ENCODE results near the gene TLX1.

TLX1 gene

DNA sequence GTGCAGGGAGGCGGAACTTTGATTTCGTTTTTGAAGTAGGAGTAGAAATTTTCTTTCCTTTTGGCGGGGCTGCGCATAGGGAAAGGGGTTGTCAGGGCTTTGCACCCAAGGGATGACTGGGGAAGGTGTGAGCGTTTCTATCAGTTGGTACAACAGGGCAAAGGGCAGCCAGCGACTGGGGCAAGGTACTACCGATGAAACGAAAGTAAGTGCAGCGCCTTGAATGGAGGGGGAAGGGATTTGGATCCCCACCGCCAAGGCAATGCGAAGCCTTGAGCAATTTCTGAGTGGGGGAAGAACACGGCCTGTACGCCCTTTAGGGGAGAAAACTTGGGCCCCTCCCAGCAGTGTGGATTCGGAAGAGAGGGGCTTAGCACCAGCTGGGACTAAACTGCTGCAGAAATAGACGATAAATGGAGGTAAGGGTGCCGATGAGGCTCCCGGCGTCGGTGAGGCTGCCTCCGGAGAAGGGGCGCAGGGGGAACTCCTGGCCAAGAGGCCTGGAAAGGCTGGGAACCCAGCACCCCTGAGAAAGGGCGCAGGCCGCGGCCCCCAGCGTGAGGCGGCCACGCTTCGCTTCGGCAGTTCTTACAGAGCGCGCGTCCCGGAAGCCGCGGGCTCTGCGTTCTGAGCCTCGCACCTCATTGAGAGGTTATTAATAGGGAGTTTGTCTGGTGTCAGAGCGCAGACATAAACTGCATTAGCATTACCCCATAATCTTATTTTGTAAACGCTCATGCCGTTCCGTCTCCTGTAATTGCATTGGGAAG is 10.0 kb upstream of the TLX1 start:
- TF ChIP-seq, protein P1, sequence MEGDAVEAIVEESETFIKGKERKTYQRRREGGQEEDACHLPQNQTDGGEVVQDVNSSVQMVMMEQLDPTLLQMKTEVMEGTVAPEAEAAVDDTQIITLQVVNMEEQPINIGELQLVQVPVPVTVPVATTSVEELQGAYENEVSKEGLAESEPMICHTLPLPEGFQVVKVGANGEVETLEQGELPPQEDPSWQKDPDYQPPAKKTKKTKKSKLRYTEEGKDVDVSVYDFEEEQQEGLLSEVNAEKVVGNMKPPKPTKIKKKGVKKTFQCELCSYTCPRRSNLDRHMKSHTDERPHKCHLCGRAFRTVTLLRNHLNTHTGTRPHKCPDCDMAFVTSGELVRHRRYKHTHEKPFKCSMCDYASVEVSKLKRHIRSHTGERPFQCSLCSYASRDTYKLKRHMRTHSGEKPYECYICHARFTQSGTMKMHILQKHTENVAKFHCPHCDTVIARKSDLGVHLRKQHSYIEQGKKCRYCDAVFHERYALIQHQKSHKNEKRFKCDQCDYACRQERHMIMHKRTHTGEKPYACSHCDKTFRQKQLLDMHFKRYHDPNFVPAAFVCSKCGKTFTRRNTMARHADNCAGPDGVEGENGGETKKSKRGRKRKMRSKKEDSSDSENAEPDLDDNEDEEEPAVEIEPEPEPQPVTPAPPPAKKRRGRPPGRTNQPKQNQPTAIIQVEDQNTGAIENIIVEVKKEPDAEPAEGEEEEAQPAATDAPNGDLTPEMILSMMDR (IDR thresholded peaks at IDR 0.05; ENCODE audit: low read depth, low read length), result no peak
- DNase-seq (ENCODE audit: extremely low read depth, low read depth), result no peak

DNA sequence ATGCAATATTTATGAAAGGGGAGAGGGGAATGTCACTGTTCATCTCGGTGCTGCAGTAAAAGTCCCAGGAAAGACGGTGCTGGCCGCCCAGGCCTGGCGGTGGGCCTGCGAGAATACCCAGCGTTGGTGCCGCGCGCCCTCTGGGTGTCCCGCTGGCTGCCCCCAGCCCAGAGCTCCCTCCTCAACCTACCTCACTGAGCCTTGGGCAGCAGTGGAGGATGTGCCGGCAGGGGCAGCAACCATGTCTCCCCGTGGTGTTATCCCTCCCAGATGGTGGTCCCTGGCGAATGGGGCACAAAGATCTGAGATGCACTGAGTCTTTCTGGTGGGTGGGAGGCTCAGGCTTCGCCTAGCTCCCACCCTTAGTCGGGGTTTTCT is 9.5 kb upstream of the TLX1 start:
- TF ChIP-seq, protein P1 (IDR thresholded peaks at IDR 0.05; ENCODE audit: low read depth, low read length), result no peak
- DNase-seq (ENCODE audit: extremely low read depth, low read depth), result no peak

DNA sequence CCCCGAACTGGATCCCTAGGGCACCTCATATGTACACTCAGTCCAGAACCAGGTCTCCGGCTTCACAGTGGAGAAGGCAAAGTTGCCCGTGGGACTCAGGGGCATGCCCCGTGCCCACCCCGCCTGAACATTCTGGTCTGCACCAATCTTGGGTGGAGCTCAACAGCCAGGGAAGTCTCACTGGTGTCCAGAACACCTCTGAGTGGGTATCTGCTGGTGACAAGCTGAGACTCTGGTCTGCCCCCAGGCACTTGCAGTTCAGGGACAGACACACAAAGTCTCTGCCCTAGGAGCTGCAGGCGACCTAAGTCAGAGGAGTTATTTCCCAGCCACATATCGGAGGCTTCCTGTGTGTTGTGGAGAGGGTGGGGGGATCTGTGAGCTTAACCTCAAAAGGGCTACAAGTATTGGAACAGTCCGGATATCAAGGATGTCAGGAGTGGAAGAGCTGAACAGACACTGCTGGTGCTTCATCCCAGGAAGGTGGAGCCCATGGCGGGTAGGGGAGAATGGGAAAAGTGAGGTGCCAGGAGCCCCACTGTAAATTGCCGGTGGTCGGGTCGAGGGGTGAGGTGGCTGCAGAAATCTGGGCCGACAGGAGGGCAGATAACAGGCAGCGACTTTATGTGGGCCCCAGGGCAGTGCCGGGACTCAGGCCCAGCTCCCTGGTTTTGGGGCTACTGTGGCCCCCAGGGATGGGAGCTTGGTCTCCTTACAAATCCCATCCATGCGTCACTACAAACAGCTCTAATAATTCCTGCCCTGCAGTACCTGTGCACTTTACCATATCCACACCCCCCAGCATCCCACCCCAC is 8.6 kb upstream of the TLX1 start:
- DNase-seq (ENCODE audit: extremely low read depth, low read depth), result no peak
- TF ChIP-seq, protein P1 (IDR thresholded peaks at IDR 0.05; ENCODE audit: low read depth, low read length), result no peak

DNA sequence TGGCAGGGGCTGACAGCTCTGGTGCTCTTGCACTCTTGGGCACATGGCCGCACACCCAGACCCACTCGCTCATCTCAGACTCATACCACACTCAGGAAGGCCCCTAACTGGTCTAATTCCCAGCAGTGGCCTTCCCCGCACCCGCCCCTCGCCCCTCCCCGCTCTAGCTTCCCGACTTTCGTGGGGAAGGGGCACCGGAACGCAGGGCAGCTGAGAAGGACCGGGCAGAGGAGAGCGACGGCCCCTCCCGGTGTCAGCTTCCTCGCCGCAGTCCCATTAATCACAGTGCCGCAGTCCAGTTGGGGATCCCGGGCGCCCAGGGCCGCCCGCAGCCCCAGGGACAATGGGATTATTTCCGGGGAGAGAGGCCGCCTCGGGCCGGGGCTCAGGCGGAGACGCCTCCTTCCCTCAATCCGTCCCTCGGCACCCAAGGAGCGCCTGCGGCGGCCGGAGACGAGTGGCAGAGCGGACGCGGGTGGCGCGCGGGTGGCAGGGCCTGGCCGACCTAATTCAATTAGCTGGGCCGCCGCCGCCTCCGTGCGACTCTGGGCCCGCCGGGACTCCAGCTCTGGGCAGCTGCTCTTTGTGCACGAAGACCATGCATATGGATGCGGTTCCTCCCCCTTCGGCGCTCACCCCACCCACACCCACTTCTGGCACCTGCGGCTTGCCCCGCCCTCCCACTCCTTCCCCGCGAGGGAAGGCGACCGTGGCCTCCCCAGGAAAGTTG is 7.8 kb upstream of the TLX1 start:
- TF ChIP-seq, protein P1 (IDR thresholded peaks at IDR 0.05; ENCODE audit: low read depth, low read length), result no peak
- no peak for DNase-seq (ENCODE audit: extremely low read depth, low read depth)

DNA sequence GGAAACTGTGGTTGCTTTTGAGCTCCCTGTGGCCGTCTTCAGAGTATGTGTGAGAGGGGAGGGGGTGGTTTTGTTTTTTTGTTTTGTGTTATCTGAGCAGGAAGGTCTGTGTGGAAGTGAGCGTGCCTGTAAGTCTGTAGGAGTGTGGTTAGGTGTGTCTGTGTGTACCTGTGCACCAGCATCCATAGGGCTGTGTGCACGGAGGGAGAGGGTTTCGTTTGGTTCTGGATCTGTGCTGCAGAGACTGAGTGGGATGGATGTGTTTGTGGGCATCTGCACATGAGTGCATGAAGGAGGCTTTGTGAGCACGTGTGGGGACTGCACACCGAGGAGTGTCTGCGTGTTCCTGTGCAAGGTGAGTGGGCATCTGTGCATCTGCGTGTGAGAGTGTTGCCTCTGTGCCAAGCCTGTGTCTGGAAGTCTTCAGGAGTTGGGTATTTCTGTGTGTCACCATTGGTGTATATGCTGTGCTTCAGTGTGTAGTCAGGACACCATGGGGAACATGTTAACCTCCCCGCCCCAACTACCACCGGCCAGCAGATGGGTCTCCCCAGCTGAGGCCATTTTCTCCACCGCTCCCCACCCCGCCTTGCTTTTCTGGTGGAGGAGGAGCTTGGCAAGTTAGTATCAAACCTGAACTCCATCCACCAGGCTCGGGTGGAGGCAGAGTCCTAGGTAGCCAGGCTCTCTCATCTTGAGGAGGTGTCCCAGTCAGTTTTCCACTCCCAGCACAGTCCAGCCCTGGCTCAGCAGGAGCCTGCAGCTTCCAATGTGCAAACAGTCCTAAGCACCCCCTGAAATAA is 7.1 kb upstream of the TLX1 start:
- no peak for DNase-seq (ENCODE audit: extremely low read depth, low read depth)
- TF ChIP-seq, protein P1 (IDR thresholded peaks at IDR 0.05; ENCODE audit: low read depth, low read length), result no peak

- no peak for DNase-seq (ENCODE audit: extremely low read depth, low read depth)
- TF ChIP-seq, protein P1 (IDR thresholded peaks at IDR 0.05; ENCODE audit: low read depth, low read length), result no peak
Measured at GRCh38 chr10:101124933-101125332, 6.2 kb upstream of the TLX1 start.

Data from AG09319 (cell line).